ENCODE results near the gene GPR153. TPM values are rescaled to one million over a fixed set of nuclear protein-coding genes. Genes with fewer than 3 reads are reported as not detected.

Gene GPR153
- total and polyA plus RNA-seq, 8 donors, result 0.19 to 5.1 (median 0.93) TPM

DNA sequence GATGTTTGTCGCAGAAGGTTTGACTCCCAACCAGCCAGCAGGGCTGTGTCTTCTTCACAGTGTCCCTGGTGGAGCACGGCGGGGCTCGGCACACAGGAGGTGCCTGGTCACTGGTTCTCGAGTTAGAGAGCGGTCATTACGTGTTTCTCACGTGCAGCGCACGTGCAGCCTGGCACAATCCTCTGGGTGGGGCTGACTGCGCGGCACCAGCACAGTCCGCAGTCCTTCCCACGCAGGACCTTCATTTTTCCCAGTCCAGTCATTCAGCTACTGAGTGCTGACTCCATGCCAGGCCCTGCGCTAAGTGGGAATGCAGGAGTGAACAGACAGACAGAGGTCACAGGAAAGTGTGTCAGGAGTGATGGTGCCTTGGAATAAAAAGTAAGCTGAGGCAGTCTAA lies 46.2 kb upstream of the GPR153 start:
- TF ChIP-seq, protein P1, sequence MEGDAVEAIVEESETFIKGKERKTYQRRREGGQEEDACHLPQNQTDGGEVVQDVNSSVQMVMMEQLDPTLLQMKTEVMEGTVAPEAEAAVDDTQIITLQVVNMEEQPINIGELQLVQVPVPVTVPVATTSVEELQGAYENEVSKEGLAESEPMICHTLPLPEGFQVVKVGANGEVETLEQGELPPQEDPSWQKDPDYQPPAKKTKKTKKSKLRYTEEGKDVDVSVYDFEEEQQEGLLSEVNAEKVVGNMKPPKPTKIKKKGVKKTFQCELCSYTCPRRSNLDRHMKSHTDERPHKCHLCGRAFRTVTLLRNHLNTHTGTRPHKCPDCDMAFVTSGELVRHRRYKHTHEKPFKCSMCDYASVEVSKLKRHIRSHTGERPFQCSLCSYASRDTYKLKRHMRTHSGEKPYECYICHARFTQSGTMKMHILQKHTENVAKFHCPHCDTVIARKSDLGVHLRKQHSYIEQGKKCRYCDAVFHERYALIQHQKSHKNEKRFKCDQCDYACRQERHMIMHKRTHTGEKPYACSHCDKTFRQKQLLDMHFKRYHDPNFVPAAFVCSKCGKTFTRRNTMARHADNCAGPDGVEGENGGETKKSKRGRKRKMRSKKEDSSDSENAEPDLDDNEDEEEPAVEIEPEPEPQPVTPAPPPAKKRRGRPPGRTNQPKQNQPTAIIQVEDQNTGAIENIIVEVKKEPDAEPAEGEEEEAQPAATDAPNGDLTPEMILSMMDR (IDR thresholded peaks at IDR 0.05), result no peak
- no peaks in the 10 kb centered on the region for H3K27me3 ChIP-seq
- 93 to 96% methylated on average over 15 of the region's 15 CpGs for WGBS, 2 donors
- no peak for DNase-seq
- no peak overlapping the region for H3K27ac ChIP-seq
- no peaks in the 10 kb centered on the region for H3K4me1 ChIP-seq
- H3K4me3 ChIP-seq, result no peak overlapping the region
- H3K9me3 ChIP-seq, result no peaks in the 10 kb centered on the region
- ATAC-seq, result no peak
- intact Hi-C loops (cut with DNase I), result no loop called here
- H3K36me3 ChIP-seq, result no peaks in the 10 kb centered on the region
- FAIRE-seq, result no peak

DNA sequence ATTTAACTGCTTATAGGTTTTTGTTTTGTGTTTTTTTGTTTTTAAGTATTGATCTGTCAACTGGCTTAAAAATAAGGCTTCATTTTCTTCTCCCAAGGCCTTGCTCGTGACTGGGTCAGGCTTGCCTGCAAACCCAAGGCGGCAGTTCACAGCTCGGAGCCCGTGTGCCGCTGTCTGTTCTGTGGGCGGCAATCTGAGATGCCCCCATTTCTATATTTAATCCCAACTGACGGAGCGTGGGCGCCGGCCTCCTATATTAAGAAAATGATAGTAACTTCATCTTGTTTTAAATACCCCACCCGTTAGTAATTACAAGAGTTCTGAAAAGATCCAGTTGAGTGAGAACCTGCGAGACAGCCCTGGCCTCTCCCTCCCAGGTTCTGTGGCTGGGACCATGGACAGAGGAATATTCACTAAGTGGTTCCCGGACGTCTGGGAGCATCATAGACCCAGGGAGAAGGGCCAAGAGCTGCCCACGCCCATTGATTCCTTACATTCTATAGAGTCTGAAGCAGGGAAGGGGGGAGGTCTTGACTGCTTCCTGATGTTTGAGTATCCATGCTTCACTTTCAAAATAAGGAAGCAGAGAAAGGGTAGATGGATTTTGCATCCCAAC lies 42.6 kb upstream of the GPR153 start:
- ATAC-seq, result no peak
- Histone ChIP-seq H3K9me3 (no peaks in the 10 kb centered on the region), H3K4me3 (no peak overlapping the region), H3K27me3 (no peaks in the 10 kb centered on the region), H3K36me3 (no peaks in the 10 kb centered on the region), H3K27ac (no peak overlapping the region), H3K4me1 (no peaks in the 10 kb centered on the region)
- intact Hi-C loops (cut with DNase I), result no loop called here
- DNase-seq, result no peak
- WGBS, 2 donors, result 91 to 94% methylated on average over 15 of the region's 15 CpGs
- TF ChIP-seq, protein P1 (IDR thresholded peaks at IDR 0.05), result no peak
- FAIRE-seq, result no peak

DNA sequence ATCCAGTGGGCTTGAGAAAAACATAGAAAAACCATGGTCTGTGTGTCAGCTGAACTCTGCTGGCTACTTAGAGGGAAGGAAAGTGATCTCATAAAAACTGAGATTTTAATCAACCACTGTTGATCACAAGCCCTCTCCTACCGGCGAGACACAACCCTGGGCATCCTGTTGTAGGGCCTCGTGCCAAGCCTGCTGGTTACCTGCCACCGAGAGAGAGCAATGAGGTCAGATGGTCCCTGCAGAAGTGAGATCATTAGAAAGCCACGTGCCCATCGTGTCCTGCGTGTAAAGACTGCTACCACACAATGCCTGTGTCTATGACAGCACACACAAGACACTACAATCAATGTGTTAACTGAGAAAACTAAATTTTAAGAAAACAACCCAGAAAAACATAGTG lies 41.7 kb upstream of the GPR153 start:
- FAIRE-seq (no peak), ATAC-seq (peak in 1 of 4 donors; percentile 36), DNase-seq (no peak)
- Histone ChIP-seq H3K9me3 (no peaks in the 10 kb centered on the region), H3K4me3 (no peak overlapping the region), H3K36me3 (no peaks in the 10 kb centered on the region), H3K4me1 (no peaks in the 10 kb centered on the region), H3K27ac (no peak overlapping the region), H3K27me3 (no peaks in the 10 kb centered on the region)
- 64 to 71% methylated on average over 7 of the region's 7 CpGs for WGBS, 2 donors
- intact Hi-C loops (cut with DNase I), result no loop called here
- TF ChIP-seq, protein P1 (IDR thresholded peaks at IDR 0.05), result no peak

DNA sequence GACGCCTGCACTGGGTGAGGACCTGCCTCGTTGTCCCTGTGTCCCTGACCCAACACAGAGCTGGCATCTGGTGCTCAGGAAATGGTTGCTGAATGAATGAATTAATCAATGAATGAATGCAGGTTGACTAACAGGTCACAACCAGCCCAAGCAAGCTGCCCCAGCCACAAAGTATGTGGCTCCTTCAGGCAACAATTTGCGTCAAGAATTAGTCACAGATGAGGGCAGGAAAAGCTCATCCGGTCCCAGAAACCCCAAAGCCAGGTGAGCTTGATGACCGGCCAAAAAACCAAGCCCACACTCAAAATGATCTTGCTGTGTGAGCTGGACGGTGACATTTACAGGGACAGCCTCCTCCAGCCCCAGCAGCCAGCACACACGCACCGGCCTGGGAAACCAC lies 40.6 kb upstream of the GPR153 start:
- 90 to 92% methylated on average over 8 of the region's 8 CpGs for WGBS, 2 donors
- no peak overlapping the region for H3K27ac ChIP-seq
- H3K27me3 ChIP-seq, result no peaks in the 10 kb centered on the region
- no peak for ATAC-seq
- no peaks in the 10 kb centered on the region for H3K4me1 ChIP-seq
- FAIRE-seq, result no peak
- TF ChIP-seq, protein P1 (IDR thresholded peaks at IDR 0.05), result no peak
- no peaks in the 10 kb centered on the region for H3K36me3 ChIP-seq
- no peak overlapping the region for H3K4me3 ChIP-seq
- DNase-seq, result no peak
- intact Hi-C loops (cut with DNase I), result no loop called here
- no peaks in the 10 kb centered on the region for H3K9me3 ChIP-seq

DNA sequence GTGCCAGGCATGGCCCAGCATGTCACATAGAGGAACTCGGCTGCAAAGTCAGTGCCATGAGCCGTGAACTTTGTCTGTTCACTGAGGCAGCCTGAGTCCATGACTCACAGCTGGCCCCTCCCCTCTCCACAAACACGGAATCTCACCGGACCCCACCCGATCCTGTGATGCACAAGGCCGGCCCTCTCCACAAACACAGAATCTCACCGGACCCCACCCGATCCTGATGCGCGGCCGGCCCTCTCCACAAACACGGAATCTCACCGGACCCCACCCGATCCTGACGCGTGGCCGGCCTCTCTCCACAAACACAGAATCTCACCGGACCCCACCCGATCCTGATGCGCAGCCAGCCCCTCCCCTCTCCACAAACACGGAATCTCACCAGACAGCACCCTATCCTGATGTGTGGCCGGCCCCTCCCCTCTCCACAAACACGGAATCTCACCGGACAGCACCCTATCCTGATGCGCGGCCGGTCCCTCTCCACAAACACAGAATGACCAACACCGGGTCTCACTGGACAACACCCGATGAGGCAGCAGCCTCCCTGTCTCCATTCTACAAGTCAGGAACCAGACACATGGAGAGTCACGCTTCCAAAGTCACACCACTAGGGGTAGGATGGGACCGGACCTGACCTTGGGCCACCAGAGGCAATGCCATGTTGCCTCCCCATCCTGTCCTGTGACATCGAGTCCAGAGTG lies 39.6 kb upstream of the GPR153 start:
- 94 to 95% methylated on average over 32 of the region's 32 CpGs for WGBS, 2 donors
- Histone ChIP-seq H3K9me3 (no peaks in the 10 kb centered on the region), H3K27ac (no peak overlapping the region), H3K27me3 (no peaks in the 10 kb centered on the region), H3K4me3 (no peak overlapping the region), H3K4me1 (no peaks in the 10 kb centered on the region), H3K36me3 (no peaks in the 10 kb centered on the region)
- TF ChIP-seq, protein P1 (IDR thresholded peaks at IDR 0.05), result no peak
- FAIRE-seq (no peak), DNase-seq (no peak), ATAC-seq (peak in 1 of 4 donors; percentile 22)
- intact Hi-C loops (cut with DNase I), result no loop called here
